Endothelial cell of umbilical vein (primary cell): ENCODE data around the gene C9orf72. TPM values are rescaled to one million over a fixed set of nuclear protein-coding genes. Genes with fewer than 3 reads are reported as not detected.

Source experiments
- BruUV-seq: library from RNA; stranded (reverse); fragments of 400-500 nt; replicated peaks from 2 replicates; lab custom pipeline; 2021; lab: Mats Ljungman, UMichigan
- CTCF ChIA-PET: fragments of 300-600, 350-600 bp; sonication (Branson Sonifier 250); formaldehyde crosslinking; loops from one replicate; lab custom pipeline; 2021; ENCODE audit warnings: antibody characterized with exemption, inconsistent platforms; lab: Charles Lee
- POLR2A ChIA-PET: fragments of 300-600, 350-600 bp; sonication (Branson Sonifier 250); formaldehyde crosslinking; loops from one replicate; lab custom pipeline; 2021; ENCODE audit warnings: antibody characterized with exemption, inconsistent platforms; lab: Charles Lee
- DNase-seq: peaks from one replicate; pipeline ENCODE4 v3.0.0-alpha.2; 2011; ENCODE audit warnings: low read depth, low spot score
- FAIRE-seq: peaks from 2 replicates; lab custom pipeline; 2011; peaks lifted over from hg19 to GRCh38; lab: Jason Lieb, UNC
- H2AFZ ChIP-seq: 2 replicates; pipeline ENCODE4 v1.6.0; 2012; ENCODE audit warnings: low read depth, low read length, control low read depth, inconsistent platforms
- H3K27ac ChIP-seq: 2 replicates; pipeline ENCODE4 v1.5.1; 2011; ENCODE audit warnings: low read depth, mild to moderate bottlenecking, control low read depth, low read length, moderate library complexity; ENCODE audit not compliant: insufficient read depth
- H3K27me3 ChIP-seq, 2 experiments: 2 replicates each; pipeline versions ENCODE4 v1.6.0 to v1.6.1; 2011; ENCODE audit warnings: low read length in 2 of 2, mixed read lengths in 1 of 2; ENCODE audit not compliant: control insufficient read depth in 2 of 2, insufficient read depth in 2 of 2
- H3K36me3 ChIP-seq, 2 experiments: 2 replicates in 1 of 2; 3 replicates in 1 of 2; pipeline ENCODE4 v1.5.1; 2011; ENCODE audit warnings: low read length in 2 of 2, mild to moderate bottlenecking in 1 of 2, moderate library complexity in 1 of 2; ENCODE audit not compliant: control insufficient read depth in 2 of 2, insufficient read depth in 2 of 2; ENCODE audit errors: extremely low read depth in 1 of 2
- H3K4me1 ChIP-seq: 3 replicates; pipeline ENCODE4 v1.5.1; 2011; ENCODE audit warnings: mild to moderate bottlenecking, low read length; ENCODE audit not compliant: control insufficient read depth, insufficient read depth; ENCODE audit errors: extremely low read depth
- H3K4me2 ChIP-seq: 2 replicates; pipeline ENCODE4 v1.6.1; 2011; ENCODE audit warnings: low read length, control low read depth, mixed read lengths; ENCODE audit not compliant: insufficient read depth
- H3K4me3 ChIP-seq, 3 experiments: fragments of 200-600 bp in 1 of 3; sonication (generic), shearing (Covaris generic) in 1 of 3; replicated peaks in 1 of 3; 2 replicates each; pipeline ENCODE4 v1.5.1; 2011 to 2016; ENCODE audit warnings: control low read depth in 3 of 3, low read length in 3 of 3, mild to moderate bottlenecking in 2 of 3, inconsistent platforms in 1 of 3, low read depth in 1 of 3, moderate library complexity in 1 of 3; ENCODE audit not compliant: insufficient read depth in 1 of 3
- H3K79me2 ChIP-seq: 2 replicates; pipeline ENCODE4 v1.6.0; 2012; ENCODE audit warnings: low read length, inconsistent platforms; ENCODE audit not compliant: control insufficient read depth, insufficient read depth
- H3K9ac ChIP-seq: replicated peaks from 2 replicates; pipeline ENCODE3; 2011; ENCODE audit warnings: low read length, control low read depth; ENCODE audit not compliant: insufficient read depth; ENCODE audit errors: extremely low read depth
- H3K9me1 ChIP-seq: replicated peaks from 3 replicates; pipeline ENCODE4 v1.6.0; 2011; ENCODE audit warnings: mild to moderate bottlenecking, low read length; ENCODE audit not compliant: control insufficient read depth, insufficient read depth; ENCODE audit errors: extremely low read depth
- H3K9me3 ChIP-seq: replicated peaks from 2 replicates; pipeline ENCODE4 v1.5.1; 2012; ENCODE audit warnings: low read length, inconsistent platforms; ENCODE audit not compliant: control insufficient read depth, insufficient read depth
- H4K20me1 ChIP-seq: replicated peaks from 2 replicates; pipeline ENCODE3; 2011; ENCODE audit warnings: mild to moderate bottlenecking, low read length; ENCODE audit not compliant: control insufficient read depth, insufficient read depth; ENCODE audit errors: extremely low read depth
- EZH2 ChIP-seq: IDR thresholded peaks from 2 replicates; pipeline ENCODE4 v1.6.1; 2012; ENCODE audit warnings: borderline replicate concordance, low read depth, mild to moderate bottlenecking, moderate library complexity, low read length, inconsistent platforms; ENCODE audit not compliant: severe bottlenecking
- FOS ChIP-seq: IDR thresholded peaks from 2 replicates; pipeline ENCODE4 v1.6.1; 2011; ENCODE audit warnings: mild to moderate bottlenecking, low read length, moderate library complexity, borderline replicate concordance; ENCODE audit not compliant: insufficient read depth
- GATA2 ChIP-seq: IDR thresholded peaks from 2 replicates; pipeline ENCODE4 v1.7.0; 2011; ENCODE audit warnings: low read depth, mild to moderate bottlenecking, moderate library complexity, mixed read lengths, low read length; ENCODE audit not compliant: insufficient read length, insufficient read depth
- JUN ChIP-seq: IDR thresholded peaks from 2 replicates; pipeline ENCODE4 v1.6.1; 2011; ENCODE audit warnings: borderline replicate concordance, low read depth; ENCODE audit not compliant: insufficient read length, insufficient read depth
- MYC ChIP-seq: IDR thresholded peaks from one replicate; pipeline ENCODE4 v1.6.1; 2011; ENCODE audit warnings: mild to moderate bottlenecking, low read depth, low read length
- POLR2A ChIP-seq: IDR thresholded peaks from 2 replicates; pipeline ENCODE4 v1.6.1; 2012; ENCODE audit warnings: low read depth, mild to moderate bottlenecking, control low read depth, low read length
- POLR2AphosphoS5 ChIP-seq: IDR thresholded peaks from 2 replicates; pipeline ENCODE4 v1.6.1; 2012; ENCODE audit warnings: low read depth, mild to moderate bottlenecking, control low read depth, low read length, moderate library complexity; ENCODE audit not compliant: insufficient read depth
- dilution Hi-C: fragments of 300-500 bp; cut with MboI; formaldehyde crosslinking; loops from one replicate; pipeline ENCODE4 v1.15.0; 2019; ENCODE audit warnings: low sequenced_read_pairs; ENCODE audit not compliant: extremely low pct_ligation_motif_present
- intact Hi-C: fragments of 100-400 bp; cut with micrococcal nuclease; formaldehyde crosslinking; loops from one replicate; pipeline ENCODE4 v1.10.0; 2022
- polyA plus RNA-seq, 4 experiments: library from polyadenylated mRNA; depleted of rRNA in 3 of 4; stranded (reverse) in 3 of 4; unstranded in 1 of 4; fragments of >200 nt; gene quantifications; 2 replicates each; pipeline versions ENCODE4 v1.2.1 to v1.2.3, GENCODE V29; 2011 to 2012; ENCODE audit warnings: missing spikeins in 1 of 4
- total RNA-seq: library from RNA; stranded (reverse); gene quantifications from 2 replicates; pipeline ENCODE4 v1.2.3, GENCODE V29; 2021
- TF ChIP-seq, protein P1 (sequence below): IDR thresholded peaks from 2 replicates; pipeline ENCODE4 v1.6.1; 2011; ENCODE audit not compliant: insufficient read depth, insufficient read length
- TF ChIP-seq, protein P2 (sequence below), 2 donors: IDR thresholded peaks; 1 replicate in 1 of 2; 2 replicates in 1 of 2; pipeline ENCODE4 v1.5.1; 2011; ENCODE audit warnings: low read length in 2 of 2, mild to moderate bottlenecking in 2 of 2, moderate library complexity in 2 of 2, control low read depth in 1 of 2, inconsistent platforms in 1 of 2, low read depth in 1 of 2; ENCODE audit not compliant: insufficient read depth in 1 of 2; ENCODE audit errors: extremely low read depth in 1 of 2

Gene C9orf72
- total and polyA plus RNA-seq, 2 donors (not counting 3 experiments of a cell fraction or from before 2014, with no cell fraction given), result 2.7 to 7.3 TPM

DNA sequence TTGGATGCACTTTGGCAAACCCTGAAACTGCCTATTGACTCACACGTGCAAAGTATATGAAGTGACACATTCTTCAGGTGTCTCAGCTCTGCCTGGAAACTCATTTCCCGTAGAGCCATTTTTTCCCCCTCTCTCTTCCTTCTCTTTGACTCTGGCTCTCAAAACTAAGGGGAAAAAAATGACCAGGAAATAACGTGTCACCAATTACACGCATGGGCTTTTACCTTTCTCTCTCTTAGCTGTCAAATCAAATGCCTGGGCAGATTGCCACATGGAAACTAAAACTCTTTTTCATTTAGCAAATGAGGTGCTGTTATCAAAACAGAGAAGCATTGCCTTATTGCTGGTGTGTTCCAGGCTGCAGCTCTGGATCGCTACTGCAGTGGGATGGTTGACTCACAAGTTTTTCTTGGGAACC lies 67.5 kb downstream of the C9orf72 start:
- no peaks in the 10 kb centered on the region for H3K9me1 ChIP-seq
- H3K4me2 ChIP-seq, result no peak overlapping the region
- H3K79me2 ChIP-seq, result no peaks in the 10 kb centered on the region
- TF ChIP-seq GATA2 (no peak), FOS (no peak), POLR2AphosphoS5 (no peak), JUN (no peak), EZH2 (no peak), POLR2A (no peak), MYC (no peak)
- TF ChIP-seq, protein P1, sequence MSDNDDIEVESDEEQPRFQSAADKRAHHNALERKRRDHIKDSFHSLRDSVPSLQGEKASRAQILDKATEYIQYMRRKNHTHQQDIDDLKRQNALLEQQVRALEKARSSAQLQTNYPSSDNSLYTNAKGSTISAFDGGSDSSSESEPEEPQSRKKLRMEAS, result no peak
- TF ChIP-seq, protein P2, sequence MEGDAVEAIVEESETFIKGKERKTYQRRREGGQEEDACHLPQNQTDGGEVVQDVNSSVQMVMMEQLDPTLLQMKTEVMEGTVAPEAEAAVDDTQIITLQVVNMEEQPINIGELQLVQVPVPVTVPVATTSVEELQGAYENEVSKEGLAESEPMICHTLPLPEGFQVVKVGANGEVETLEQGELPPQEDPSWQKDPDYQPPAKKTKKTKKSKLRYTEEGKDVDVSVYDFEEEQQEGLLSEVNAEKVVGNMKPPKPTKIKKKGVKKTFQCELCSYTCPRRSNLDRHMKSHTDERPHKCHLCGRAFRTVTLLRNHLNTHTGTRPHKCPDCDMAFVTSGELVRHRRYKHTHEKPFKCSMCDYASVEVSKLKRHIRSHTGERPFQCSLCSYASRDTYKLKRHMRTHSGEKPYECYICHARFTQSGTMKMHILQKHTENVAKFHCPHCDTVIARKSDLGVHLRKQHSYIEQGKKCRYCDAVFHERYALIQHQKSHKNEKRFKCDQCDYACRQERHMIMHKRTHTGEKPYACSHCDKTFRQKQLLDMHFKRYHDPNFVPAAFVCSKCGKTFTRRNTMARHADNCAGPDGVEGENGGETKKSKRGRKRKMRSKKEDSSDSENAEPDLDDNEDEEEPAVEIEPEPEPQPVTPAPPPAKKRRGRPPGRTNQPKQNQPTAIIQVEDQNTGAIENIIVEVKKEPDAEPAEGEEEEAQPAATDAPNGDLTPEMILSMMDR (IDR thresholded peaks at IDR 0.05; ENCODE audit: extremely low read depth in 1 of 2, insufficient read depth in 1 of 2, low read depth in 1 of 2, low read length in 2 of 2), result no peak
- dilution Hi-C loops (loop anchor here (25.0 kb wide), 1 partner anchor 168 kb away; no protein-coding TSS in a partner anchor), intact Hi-C loops (no loop called here)
- CTCF ChIA-PET, result no interaction called here
- no peak overlapping the region for H2AFZ ChIP-seq
- H3K36me3 ChIP-seq, result no peaks in the 10 kb centered on the region
- no peak overlapping the region for H3K9ac ChIP-seq
- no peaks in the 10 kb centered on the region for H4K20me1 ChIP-seq
- H3K4me3 ChIP-seq, result no peak overlapping the region
- DNase-seq, result no peak
- H3K4me1 ChIP-seq, result no peaks in the 10 kb centered on the region
- peaks cover 0 to 6% of the 10 kb centered on the region in 2 experiments for H3K27me3 ChIP-seq
- H3K9me3 ChIP-seq, result no peaks in the 10 kb centered on the region
- POLR2A ChIA-PET, result no interaction called here
- FAIRE-seq, result no peak
- BruUV-seq, result no TSS peak
- H3K27ac ChIP-seq, result no peak overlapping the region
